Eye (tissue), 1 donor: ENCODE measurements around the gene DLEC1.
"Not testable (repeated sequence)": the region's sequence is repeated elsewhere in the genome, so short reads cannot be mapped to it uniquely, and the experiment has no call there.

Experiments
- DNase-seq: peaks from one replicate; pipeline ENCODE4 v3.0.0-alpha.2; 2015

DLEC1 gene

DNA sequence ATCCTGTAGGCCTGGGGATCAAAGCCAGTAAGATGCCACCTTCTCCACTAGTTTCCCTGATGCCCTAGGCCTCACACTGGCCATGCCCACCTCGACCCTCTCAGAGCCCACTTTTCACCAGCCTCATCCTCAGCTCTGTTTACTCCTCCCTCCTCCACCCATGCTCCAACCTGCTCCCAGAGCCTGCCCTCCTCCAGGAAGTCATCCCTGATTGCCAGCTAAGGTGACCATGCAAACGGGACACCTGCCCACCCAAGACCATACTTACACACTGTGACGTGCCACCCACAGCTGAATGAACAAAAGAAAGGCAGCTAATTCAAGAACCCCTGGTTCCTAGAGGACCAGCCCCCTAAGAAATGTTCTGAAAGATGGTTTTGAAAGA, 18.7 kb upstream of the DLEC1 start:
- DNase-seq: no peak

DNA sequence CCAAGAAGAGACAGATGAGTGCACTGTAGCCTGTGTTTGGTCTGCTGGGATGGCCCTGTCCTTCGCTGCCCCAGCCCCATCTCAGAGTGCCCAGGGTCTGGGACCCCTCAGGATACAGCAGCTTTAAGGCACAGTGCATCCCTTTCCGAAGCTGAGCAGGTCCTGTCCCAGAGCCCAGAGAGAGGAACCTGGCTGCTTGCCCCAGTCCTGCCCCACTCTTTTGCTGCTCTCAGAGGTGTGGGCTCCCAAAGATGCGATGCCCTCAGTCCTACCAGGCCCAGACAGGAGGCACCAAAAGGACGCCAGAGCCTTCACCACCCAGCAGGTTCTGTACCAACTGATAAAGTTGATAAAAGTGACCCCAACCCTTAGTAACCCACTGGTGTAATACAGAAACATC, 17.8 kb upstream of the DLEC1 start:
- DNase-seq: no peak

DNA sequence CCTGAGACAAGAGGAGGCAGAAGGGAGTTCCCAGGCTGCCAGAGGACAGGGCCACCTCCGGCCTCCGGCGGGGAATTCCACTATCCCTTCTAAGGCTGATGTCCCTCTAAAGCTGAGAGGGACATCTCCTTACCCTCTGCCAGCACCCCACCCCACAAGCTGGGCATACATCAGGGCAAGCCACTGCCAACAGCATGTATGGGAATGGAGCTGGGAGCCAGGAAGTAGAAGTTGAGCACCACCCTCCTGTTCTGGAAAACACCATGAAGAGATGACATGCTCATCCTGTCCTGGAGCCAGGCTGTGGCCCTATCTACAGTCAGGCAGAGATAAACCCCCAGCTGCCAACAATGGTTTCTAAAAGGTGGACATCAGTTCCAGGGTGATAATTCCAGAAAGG, 16.7 kb upstream of the DLEC1 start:
- DNase-seq: no peak

DNA sequence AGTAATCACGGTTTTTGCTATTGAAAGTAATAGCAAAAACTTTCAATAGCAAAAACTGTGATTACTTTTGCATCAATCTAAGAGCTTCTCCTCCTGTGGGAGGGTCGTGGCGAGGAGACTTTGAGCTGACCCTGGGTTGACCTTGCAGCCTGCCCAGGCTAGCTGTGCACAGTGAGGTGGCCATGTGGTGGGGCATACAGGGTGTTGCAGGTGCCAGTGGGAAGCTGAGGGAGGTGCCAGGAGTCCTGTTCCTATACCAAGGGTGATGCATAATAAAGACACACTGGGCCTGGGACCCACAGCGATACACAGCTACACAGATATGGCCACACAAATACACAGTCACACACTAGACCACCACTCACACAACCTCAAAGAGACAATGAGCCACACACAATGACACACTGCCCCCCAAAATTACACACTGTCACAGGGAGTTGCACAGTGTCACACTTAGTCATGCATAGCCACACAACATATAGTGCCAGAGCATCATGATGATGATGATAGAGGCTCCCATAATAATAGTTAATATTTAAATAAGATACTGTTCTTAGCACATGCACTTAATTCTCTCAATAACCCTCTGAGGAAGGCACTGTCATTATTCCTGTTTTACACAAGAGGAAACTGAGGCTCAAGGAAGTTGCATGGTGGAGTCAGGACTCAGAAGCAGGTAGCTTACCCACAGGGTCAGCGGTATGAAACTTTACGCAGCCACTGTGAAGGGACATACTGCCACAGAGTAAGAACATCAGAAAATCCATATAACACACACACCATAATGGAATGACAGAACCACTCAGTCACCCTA, 15.9 kb upstream of the DLEC1 start:
- DNase-seq: no peak

DNA sequence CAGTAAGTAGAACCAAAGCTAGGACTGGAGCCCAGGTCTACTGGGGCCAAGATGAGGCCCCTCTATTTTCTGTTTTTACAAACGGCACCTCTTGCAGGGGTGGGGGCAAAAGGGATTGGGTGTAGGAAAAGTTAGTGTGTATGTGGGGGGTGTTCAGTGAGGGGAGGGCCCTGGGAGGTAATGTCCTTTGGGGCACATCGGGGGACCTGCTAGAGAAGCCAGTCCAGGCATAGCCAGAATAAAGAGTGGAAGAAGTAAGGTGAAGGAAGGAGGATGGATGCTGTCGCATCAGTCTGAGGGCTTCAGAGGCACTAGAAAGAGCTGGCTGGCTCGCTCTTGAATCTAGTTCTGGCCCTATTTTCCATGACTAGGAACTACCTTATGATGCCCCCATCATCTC, 12.2 kb upstream of the DLEC1 start:
- DNase-seq: no peak

DNA sequence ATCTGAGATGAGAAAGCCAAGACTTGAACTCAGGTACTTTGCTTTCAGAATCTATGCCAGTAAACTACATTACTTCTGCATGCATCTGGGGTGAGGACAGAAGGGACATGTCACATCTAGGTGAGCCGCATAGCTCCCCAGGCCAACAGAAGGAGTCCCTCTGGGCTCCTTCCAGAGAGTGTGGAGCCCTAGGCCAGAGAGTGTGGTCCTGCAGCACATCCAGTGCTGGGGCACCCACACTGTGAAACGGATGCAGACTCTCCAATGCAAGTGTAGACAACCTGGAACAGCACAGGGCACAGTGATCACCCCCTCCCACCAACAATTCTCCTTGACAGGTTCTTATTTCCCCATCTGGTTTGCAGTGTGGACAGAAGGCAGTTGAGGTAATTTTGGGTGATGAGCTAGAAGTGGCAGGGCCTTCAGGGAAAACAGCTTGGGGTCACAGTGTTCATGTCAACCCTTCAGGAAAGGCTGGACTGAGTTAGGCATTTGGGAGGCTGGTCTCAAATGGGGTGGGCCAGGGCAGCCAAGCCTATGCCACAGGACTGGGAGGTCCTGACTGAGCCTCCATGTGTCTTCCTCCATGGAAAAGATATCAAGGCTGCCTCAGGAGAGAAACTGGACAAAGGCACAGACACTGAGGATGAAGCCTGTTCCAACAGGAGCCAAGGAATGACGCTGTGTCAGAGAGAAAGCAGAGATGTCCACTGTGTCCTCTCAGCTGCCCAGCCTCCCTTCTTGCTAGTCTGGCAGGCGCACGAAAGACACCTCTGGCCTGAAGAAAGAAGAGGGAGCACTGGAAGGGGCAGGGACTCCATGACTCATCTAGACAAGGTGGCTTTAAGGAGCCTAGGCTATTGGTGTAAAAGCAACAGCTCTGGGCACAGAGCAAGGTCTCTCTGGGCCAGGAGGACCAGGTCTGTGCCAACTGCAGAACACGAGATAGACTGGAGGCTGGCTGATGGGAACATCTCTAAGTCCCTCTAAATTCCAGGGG, 11.2 kb upstream of the DLEC1 start:
- peak; percentile 24 for DNase-seq

DNA sequence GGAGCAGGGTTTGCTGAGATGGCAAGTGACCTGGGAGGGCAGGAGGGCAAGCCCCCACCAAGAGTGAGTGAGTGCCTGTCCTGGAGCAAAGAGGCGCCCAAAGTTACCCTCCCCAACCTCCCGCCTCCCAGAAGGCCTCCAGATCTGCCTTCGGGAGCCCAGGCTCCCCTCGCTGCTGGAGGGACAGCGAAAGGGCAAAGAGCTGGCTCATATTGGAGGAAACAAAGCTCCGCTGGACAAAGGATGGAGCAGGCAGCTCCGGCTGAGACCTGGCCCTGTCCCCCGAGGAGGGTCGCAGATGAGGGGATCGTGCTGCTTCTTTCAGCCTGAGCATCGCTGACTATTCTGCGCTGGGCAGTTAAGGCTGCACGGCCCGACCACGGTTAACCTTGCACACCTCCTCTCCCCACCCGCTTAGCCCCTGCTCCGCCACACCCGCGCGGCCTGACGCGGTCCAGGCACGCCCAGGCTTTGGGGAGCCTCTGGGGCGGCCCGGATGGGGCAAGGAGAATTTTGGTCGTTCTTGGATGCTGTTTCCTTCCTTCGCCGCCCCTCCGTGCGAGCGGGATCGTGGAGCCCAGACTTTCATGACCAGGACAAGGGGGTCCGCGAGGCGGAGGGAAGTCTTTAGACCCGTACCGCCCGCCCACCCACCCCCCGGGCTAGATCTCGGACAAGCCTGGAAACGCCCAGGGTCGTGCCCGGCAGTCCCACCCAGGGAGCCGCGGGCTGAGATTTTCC, 10.2 kb upstream of the DLEC1 start:
- DNase-seq: peak; percentile 63

DNA sequence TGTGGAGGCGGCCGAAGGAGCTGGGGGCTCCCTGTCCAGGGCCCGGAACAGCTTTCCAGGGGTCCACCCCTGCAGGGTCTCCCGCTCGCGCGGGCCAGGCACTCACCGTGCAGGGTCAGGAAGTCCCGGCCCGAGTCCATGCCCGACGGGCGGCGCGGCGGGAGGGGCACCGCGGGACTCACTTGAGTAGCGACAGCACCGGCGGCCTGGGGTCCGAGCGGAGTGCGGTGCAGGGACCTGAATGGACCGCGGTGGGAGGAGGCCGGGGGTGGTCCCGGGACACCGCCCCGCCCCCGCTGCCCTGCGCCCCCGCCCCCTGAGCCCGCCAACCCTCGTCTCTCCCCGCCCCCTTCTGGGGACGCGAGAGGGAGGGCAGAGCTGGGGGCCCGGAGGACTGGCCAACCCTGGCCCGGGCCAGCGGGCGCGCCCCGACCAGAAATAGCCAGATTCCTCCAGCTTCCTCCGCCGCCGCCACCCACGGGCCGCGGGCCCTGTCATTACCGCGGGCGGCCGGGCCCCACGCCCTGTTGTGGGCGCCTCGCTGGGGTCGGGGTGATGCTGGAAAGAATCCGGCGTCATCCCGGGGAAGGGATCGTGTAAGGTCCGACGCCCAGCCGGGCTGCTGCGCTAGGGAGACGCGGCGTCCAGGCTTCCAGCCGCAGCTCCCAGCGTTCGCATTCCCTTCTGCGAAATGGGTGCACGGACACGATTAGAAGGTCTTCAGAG, 9.4 kb upstream of the DLEC1 start, which contains the start of gene PLCD1:
PLCD1 (minus strand) TSS at position 243 of the 726 bp plus-strand sequence; CDS start at position 140, 103 bp downstream.
- peak; percentile 77 for DNase-seq

DNA sequence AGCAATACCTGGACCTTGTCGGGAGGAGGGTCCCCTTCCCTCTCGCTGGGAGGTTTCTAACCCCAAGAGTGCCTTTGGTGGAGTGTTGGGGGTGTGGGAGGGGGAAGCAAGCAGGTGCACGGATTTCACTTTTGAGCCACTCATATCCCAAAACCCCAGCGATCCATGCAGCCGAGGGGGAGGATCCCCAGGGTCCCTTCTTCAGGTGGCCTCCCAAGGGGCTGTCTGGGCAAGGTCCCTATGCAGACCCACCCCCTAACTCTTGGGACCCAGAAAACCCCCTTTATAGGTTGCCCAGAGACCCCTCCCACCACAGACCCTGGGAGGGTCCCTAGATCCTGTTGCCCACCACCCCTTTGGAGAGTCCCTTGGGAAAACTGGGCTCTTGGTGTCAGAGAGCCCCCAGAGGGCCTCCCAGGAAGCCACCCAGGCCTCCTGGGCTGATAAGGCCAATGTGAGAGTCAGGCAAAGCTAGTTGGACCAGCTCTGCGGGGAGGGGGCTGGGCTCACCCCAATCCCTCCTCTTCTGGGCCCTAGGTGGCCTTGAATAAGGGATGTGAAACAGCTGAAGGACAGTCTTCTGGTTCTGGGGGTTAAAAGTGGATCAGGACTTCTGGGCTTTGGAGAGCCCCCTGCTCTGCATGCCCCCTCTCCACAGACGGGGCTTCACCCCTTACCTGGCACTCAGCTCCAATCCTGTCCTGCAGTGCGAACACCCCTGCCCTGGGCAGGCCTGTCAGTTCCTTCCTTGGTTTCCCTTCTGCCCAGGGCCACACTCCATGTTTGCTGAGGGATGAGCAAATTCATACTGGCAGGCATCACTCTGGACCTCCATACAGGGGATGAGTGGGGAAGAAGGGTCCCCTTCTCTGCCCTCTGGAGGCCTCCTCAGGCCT, 8.6 kb upstream of the DLEC1 start:
- DNase-seq: no peak

DNA sequence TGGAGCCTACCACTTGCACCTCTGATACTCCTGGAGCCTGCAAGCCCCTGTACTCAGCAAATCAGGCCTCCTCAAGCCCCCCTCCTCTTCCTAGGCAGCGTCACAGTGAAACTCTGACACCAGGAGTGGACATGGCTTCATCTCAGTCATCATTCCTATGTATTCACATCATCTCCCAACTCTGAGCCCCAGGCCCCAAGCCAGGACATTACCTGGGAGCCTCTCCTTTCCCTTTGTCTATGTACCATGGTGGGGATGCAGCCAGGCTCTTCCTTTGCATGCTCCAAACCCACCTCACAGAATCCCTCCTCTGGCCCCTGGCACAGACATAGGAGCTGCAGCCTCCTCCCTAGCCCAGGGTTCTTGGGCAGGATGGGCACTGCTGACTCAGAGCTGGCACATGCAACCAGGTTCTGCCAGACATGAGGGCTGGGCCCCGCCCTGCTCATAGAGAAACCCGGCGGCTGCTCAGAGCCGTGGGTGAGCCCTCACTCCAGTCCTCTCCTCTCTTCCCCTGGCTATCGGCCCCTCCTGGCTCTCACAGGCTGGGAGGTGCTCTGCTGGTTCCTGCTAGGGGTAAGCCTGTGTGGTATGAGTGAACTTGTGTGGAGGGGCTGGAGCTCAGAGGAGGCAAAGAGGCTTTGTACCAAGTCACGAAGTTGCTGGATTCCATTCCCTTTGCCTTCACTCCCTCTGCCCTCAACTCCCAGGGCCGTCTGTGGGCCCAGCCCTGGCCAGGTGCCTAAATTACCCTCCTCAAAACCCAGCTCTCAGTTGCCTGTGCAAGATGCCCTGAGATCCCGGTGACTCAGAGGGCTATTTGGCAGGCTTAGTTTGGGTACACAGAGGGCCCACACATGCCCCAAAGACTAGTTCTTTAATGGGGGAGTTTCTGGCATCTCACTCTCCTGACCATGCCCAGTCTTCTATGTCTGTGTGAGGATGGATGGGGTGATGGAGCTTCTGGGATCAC, 7.7 kb upstream of the DLEC1 start:
- no peak for DNase-seq

DNA sequence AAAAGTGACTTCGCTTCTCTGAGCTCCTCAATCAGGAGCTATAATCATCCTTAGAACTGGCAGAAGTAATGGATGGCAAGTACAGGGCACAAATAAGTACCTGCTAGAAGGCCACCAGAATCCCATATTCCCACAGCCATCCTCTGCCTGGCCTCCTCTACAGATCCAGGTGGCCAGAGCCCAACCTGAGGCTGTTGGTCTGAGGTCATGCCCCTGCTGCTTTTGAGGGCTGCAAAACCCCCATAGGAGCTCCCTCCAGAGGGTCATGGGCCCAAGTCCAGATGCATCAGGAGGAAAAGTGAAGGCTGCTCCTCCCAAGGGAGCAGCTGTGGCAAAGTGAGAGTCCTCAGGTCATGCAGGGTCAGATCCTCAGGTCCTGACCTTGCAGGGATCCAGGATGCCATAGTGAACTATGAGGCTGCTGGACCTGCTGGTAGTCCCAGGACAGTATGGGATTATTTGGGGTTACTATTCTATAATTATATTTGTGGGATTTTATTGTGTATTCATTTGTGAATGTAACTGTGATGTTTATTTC, 6.6 kb upstream of the DLEC1 start:
- no peak for DNase-seq

DNA sequence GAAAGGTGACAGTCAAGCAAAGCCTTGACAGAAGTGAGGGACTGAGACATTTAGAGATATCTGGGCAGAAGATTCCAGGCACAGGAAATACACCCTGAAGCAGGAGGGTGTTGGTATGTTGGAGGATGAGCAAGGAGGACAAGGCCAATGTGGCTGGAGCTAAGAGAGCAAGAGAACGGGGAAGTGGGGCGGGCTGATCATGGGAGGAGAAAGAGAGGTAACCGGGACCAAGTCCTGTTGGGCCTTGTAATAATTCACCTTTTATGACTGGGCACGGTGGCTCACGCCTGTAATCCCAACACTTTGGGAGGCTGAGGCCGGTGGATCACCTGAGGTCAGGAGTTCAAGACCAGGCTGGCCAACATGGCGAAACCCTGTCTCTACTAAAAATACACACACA, 5.4 kb upstream of the DLEC1 start:
- not testable (repeated sequence) for DNase-seq

DNA sequence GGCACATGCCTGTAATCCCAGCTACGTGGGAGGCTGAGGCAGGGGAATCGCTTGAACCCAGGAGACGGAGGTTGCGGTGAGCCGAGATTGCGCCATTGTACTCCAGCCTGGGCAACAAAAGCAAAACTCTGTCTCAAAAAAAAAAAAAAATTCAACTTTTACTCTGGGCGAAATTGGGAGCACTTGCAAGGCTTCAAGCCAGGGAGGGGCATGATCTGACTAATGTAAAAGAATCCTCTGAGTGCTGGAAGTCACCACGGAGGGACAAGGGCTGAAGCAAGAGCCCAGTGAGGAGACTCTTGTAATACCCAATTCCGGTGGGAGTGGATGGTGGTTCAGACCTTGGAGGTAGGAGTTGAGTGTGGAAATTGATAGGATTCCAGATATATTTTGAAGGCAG, 4.7 kb upstream of the DLEC1 start:
- not testable (repeated sequence) for DNase-seq

DNA sequence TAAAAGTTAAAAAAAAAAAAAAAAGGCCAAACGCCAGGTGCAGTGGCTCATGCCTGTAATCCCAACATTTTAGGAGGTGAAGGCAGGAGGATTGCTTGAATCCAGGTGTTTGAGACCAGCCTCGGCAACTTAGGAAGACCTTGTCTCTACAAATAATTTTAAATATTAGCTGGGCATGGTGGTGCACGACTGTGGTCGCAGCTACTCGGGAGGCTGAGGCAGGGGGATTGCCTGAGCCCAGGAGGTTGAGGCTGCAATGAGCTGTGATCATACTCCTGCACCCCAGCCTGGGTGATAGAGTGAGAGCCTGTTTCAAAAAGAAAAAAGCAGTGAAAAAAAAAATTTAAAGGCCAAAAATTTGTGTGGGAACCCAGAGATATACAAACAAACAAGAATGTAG, 2.7 kb upstream of the DLEC1 start:
- no peak for DNase-seq

DNA sequence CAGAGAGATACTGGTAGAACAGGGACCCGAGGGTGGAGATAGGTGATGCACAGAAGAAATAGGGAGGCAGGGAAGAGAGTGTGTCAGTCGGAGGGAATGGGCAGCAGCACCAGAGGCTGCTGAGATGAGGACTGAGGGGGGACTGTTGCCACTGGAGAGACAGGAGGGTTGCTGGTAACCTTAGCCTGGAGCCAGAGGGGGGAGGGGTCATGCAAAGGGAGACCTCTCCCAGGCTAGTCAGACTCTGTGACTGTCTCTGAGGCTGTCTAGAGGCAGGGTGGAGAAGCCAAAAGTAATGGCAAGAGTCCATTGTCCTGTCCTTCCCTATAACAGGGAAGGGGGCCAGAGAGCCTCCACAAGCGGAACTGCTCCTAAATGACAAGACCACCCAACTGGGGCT, 2.1 kb upstream of the DLEC1 start:
- DNase-seq: no peak

DNA sequence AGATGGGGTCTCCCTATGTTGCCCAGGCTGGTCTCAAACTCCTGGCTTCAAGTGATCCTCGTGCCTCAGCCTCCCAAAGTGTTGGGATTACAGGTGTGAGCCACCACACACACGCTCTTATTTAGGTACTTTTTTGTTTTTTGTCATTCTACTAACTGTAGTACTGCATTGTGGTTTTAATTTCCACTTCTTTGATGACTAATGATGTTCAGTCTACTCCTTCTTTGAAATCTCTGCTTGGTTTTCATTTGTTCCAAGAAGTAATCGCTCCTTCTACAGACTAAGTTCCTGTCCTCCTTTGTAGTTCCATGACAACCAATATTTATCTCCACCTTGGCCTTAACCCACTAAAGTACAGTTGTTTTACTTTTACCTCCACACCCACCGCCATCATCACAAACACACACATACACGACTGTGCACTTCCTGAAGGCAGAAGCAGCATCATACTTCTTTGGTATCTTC, 529 bp upstream of the DLEC1 start:
- DNase-seq: no peak

DNA sequence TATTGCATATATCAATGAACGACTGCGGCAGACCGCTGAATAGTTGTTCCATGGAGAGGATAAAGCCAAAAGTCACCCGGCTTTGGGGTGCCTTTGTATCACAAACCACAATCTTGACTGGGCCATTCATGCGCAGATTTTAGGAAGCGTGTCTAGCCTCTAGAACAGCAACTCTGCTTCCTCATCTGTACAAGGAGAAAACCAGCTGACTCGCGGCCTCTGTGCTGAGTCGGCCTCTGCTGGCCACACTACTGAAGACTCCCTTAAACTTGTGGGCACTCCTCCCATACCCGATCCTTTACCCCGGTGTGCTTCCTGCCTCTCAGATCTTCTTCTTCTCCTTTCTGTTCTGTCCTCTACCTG, 872 bp downstream of the DLEC1 start:
- peak; percentile 46 for DNase-seq

DNA sequence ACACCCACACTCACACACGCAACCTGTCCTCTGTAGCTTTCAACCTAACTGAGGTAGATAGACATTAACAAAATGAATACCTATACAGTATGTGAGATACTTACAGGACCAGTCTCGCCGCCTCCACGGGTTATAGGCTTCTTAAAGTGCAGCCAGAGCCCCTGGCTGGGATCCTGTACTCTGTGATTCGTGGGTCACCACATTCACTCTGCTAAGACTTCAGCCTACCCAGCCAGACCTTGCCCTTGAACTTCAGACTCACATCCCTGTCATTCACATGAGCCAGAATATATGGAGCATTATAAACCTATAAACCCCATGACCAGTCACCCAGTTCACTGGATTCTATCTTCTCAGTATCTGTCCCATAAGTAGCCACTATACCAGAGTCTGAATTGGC, 1.4 kb downstream of the DLEC1 start:
- no peak for DNase-seq

DNA sequence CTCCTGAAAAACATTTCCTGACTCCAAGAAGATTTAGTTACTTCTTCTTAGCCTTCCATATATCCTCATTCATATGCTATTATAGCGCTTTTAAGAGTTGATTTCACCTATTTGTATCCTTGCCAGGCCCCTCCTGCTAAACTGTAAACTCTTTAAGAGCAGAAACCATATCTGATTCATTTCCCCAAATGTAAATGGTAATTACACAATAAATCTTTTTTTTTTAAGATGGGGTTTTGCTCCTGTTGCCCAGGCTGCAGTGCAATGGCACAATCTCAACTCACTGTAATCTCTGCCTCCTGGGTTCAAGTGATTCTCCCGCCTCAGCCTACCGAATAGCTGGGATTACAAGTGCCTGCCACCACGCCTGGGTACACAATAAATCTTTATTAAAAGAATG, 4.5 kb downstream of the DLEC1 start:
- DNase-seq: no peak

DNA sequence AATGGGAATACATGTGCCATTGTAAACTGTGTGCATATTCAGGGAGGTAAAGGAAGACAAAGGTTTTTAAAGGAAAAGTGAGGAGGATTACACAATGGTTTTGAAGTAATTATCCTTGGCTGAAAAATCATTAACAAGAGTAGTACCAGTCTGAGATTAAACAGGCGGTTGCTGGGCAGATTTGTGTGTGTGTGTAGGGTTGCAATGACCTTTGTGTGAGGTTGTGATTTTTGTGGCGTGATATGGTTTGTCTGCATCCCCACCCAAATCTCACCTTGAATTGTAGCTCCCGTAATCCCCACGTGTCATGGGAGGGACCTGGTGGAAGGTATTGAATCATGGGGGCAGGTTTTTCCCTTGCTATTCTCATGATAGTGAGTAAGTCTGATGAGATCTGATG, 7.0 kb downstream of the DLEC1 start:
- no peak for DNase-seq
